Lung microvascular endothelial cell (primary cell): ENCODE results near the gene PAQR5. TPM values are rescaled to one million over a fixed set of nuclear protein-coding genes. Genes with fewer than 3 reads are reported as not detected.

ENCODE experiments used
- DNase-seq, 2 donors: peaks; one replicate each; pipeline versions ENCODE4 v3.0.0 to v3.0.0-alpha.2; 2010; ENCODE audit warnings: low read depth in 2 of 2
- total RNA-seq: library from RNA; depleted of rRNA; stranded (reverse); fragments of >200 nt; gene quantifications from 2 replicates; pipeline ENCODE4 v1.2.1, GENCODE V29; 2014

PAQR5 gene
- total RNA-seq, 1 donor from 2014 or later: not detected

- DNase-seq: no peak
Observed at GRCh38 chr15:69456208-69457166, 157.8 kb downstream of the PAQR5 start.

Other genes starting within 250 kb of the PAQR5 start
- 28.0 and 67.8 TPM in 2 replicates for gene GLCE, start 138.3 kb upstream of the PAQR5 start, total RNA-seq
- gene KIF23, start 115.4 kb downstream of the PAQR5 start, total RNA-seq: 5.4 and 11.1 TPM in 2 replicates
- gene RPLP1, start 153.9 kb downstream of the PAQR5 start, total RNA-seq: 47.3 and 66.7 TPM in 2 replicates